CMK (cell line): ENCODE data around the gene TUT4.

Experiments used
- DNase-seq: peaks from one replicate; pipeline ENCODE4 v3.0.0-alpha.2; 2010; ENCODE audit warnings: low read depth

Gene TUT4

DNA sequence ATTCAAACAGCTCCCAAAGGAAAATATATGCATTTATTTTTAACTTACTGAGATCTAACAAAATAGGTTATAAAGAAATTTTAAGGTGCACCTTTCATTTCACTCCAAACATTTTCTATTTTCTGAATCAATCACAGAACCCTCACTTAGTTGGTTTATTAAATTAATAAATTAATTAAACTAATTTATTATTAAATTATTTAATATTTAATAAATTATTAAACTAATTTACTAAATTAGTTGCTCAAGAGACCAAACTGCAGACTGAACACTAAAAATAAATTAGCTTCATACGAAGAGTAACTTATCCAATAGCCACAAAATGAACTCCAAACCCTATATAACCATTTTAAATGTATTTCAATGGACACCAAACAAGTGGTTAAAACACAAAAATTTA lies 80.5 kb downstream of the TUT4 start:
- no peak for DNase-seq

- DNase-seq, result no peak
These were observed 83.8 kb downstream of the TUT4 start for GRCh38 chr1:52469108-52469507.

GRCh38 chr1:52463891-52464290 lies 89.0 kb downstream of the TUT4 start:
- DNase-seq, result no peak

- DNase-seq, result no peak
These were observed 91.1 kb downstream of the TUT4 start for GRCh38 chr1:52461821-52462220.

GRCh38 chr1:52460694-52461093 lies 92.2 kb downstream of the TUT4 start:
- no peak for DNase-seq

GRCh38 chr1:52455686-52456085 lies 97.2 kb downstream of the TUT4 start:
- no peak for DNase-seq

DNA sequence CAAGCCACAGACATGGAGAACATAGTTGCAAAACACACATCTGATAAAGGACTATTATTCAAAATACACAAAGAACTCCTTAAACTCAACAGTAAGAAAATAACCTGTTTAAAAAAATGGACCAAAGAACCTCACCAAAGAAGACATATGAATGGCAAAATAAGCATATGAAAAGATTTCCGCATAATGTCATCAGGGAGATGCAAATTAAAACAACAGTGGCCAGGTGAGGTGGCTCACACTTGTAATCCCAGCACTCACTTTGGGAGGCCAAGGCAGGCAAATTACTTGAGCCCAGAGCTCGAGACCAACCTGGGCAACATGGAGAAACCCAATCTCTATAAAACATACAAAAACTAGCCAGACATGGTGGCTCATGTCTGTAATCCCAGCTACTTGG lies 98.1 kb downstream of the TUT4 start:
- no peak for DNase-seq

DNA sequence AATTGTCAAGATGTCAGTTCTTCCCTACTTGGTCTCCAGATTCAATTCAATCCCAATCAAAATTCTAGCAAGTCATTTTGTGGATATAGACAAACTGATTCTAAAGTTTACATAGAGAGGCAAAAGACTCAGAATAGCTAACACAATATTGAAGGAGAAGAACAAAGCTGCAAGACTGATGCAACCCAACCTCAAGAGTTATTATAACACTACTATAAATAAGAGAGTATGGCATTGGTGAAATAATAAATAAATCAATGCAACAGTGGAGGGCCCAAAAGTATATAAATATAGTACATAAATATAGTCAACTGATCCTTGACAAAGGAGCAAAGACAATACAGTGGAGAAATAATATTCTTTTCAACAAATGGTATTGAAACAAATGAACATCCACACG lies 98.8 kb downstream of the TUT4 start:
- no peak for DNase-seq

GRCh38 chr1:52444463-52444862 lies 108.4 kb downstream of the TUT4 start:
- no peak for DNase-seq

- no peak for DNase-seq
These were observed 112.9 kb downstream of the TUT4 start for GRCh38 chr1:52439976-52440375.

DNA sequence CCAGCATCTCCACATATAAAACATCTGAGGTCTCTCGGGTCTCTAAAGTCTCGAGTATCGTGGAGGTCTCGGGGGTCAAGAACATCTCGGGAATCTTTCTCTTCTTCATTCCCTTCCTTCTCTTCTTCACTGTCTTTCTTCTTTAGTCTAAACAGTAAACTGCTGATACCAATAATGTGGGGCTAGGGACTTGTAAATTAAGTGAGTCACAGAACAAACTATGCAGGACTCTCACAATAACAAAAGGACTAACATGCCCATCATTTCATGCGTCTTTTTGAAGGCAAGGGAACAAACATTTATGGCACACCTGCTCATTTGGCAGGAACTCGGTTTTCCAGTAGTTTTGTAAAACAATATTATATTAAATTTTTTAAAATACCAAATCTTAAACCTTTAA lies 116.1 kb downstream of the TUT4 start:
- DNase-seq, result no peak

DNA sequence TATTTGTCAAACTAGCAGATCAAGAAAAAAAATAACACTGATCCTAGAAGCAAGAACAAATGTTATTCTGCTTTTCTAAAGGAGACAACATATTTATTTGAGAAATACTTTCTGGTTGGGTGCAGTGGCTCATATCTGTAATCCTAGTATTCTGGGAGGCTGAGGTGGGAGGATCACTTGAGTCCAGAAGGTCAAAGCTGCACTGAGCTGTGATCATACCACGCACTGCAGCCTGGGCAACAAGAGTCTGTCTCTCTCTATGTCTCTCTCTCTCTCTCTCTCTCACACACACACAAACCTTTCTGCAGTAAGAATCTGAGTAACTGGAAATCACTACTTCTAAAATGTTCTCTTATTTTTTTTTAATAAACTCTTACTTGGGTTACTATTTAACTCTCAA lies 117.2 kb downstream of the TUT4 start:
- no peak for DNase-seq

DNA sequence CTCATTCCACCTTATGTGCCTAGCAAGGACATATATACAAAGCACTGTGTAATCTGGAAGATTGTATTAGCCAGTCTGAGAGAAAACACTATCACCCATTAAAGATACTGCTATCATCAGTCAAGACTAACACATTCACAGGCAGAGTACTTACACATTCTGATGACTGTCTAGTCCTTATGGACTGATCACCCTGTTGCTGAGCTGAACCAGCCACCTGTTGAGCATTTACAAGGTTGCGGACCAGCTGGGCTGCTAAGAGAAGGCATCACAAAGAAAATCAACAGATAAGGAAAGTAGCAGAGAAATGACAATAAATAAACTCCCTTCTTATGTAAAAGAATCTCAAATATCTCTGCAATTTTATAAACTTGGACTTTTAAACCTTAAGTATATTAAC lies 117.7 kb downstream of the TUT4 start:
- DNase-seq, result no peak

DNA sequence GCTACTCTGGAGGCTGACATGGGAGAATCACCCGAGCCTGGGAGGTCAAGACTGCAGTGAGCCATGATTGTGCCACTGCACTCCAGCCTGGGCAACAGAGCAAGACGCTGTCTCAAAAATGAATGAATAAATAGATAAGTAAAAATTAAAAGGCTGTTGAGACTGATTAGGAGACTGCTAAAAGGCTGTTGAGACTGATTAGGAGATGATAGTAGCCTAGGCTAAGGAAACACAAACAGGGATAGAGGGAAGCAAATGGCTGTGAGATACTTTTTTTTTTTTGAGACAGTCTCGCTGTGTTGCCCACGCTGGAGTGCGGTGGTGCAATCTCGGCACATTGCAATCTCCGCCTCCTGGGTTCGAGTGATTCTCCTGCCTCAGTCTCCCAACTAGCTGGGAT lies 120.1 kb downstream of the TUT4 start:
- no peak for DNase-seq

- no peak for DNase-seq
These were observed 125.7 kb downstream of the TUT4 start for GRCh38 chr1:52427152-52427551.

- DNase-seq, result no peak
These were observed 126.5 kb downstream of the TUT4 start for GRCh38 chr1:52426371-52426770.

- no peak for DNase-seq
These were observed 128.1 kb downstream of the TUT4 start for GRCh38 chr1:52424813-52425212.

DNA sequence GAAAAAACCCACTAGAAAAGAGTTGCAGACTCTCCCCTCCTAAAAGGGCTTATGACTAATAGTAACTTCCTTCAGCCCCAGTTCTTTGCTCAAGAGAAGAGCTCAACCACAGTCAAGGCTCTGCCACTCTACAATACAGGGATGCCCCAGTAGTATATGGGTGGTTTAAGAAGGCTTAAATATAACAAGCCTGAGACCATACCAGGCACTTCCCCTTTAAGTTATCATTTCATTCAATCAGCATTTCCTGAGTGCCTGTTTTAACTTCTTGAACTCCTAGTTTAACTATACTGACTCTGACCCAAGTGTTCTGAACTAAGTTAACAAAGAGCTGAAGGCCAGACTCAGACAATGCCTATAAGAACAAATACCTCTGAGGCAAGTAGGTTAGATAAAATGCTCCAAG lies 128.7 kb downstream of the TUT4 start:
- DNase-seq, result peak; percentile 20

DNA sequence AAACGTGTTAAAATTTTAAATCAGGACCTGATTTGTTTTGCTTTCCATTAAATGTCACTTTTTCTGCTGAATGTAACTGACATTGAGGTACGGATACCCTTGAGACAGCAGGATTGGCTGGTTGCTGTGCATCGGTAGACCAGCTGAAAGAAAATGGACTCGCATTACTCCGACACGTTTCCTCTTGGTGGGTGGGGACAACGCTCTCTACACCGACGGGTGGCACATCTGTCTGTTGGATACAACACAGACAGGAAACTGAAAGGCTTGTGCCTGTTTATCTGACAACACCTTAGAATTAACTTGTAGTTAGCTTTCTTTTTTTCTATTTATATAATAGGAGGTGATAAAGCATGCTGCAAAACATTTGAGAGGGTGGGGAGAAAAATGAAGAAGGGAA lies 129.1 kb downstream of the TUT4 start:
- DNase-seq, result no peak

DNA sequence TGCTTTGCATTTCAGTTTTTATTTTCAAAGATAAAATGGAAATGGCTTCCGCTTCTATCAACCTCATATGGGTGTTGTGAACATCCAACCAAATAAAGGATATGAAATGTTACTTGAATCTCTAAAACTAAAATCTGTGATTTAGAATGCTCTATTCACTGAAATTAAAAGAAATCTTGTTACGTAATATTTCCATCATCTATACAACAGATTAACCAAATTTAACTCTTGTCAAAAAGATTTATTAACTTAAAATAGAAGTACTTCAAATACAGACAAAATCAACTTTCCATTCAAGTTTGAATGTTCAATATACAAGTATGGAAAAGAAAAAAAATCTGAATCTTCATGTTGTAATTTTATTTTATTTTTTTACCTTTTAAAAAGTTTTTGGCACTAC lies 129.8 kb downstream of the TUT4 start:
- DNase-seq, result no peak

DNA sequence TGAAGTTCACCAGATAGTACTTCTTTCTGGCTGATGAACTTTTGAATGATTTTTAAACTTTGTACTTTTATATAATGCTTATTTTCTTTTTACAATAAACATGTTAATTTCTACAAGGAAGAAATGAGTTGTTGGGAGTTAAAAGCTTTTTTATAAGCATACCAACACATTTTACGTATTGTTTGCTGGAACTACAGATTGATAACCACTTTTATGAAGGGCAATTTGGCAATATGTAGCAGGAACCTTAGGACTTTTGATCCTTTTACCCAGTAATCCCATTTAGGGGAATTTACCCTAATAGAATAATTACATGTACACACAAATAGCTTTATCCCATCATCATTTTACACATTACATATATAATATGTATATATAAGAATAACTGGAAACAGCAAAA lies 132.2 kb downstream of the TUT4 start:
- DNase-seq, result no peak

- no peak for DNase-seq
These were observed 136.1 kb downstream of the TUT4 start for GRCh38 chr1:52416811-52417210.

GRCh38 chr1:52414942-52415341 lies 137.9 kb downstream of the TUT4 start:
- DNase-seq, result no peak

GRCh38 chr1:52413410-52413989 lies 139.4 kb downstream of the TUT4 start:
- no peak for DNase-seq

DNA sequence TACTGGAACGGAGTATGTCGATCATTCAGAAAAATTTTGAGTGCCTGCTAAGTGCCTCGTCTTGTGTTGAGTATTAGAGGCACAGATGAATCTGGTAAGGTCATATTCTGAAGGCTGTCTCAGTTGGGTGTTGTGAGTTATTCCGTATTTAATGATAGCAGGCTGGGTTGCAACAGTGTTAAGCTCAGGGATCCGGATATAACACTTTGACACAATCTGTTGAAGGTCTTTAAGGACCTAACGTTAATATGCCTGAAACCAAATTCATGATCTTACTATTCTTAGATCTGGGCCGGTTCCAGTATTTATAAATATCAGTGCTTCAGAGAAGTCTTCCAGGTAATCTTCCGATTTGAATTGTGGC lies 147.9 kb downstream of the TUT4 start:
- DNase-seq, result no peak
